C4-2B (cell line): ENCODE data around the gene SNRK.

Experiments used
- ZFX ChIP-seq: fragments of 450-650 bp; IDR thresholded peaks from 2 replicates; pipeline ENCODE4 v1.6.1; 2017
- TF ChIP-seq, protein P1 (sequence below): fragments of 450-650 bp; conservative IDR thresholded peaks from 2 replicates; pipeline ENCODE4 v1.5.1; 2017; ENCODE audit warnings: mild to moderate bottlenecking

DNA sequence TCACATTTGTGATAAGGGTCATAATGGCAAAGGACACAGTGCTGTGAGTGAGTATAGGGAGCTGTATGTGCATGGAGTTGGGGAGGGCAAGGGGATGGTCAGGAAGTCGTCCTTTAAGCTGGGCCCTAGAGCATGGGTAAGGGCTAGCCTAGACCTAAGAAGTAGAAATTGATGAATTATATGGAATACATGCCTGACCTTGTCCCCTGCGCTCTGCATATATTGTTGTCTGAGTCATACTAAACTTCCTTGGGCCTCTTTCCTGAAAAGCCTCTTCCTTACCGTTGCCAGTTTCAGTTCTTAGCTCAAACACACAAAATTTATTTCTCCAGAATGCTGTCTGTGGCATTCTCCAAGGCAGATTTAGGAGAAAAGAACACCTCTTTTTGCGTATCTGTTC, 4.6 kb downstream of the SNRK start:
- TF ChIP-seq, protein P1, sequence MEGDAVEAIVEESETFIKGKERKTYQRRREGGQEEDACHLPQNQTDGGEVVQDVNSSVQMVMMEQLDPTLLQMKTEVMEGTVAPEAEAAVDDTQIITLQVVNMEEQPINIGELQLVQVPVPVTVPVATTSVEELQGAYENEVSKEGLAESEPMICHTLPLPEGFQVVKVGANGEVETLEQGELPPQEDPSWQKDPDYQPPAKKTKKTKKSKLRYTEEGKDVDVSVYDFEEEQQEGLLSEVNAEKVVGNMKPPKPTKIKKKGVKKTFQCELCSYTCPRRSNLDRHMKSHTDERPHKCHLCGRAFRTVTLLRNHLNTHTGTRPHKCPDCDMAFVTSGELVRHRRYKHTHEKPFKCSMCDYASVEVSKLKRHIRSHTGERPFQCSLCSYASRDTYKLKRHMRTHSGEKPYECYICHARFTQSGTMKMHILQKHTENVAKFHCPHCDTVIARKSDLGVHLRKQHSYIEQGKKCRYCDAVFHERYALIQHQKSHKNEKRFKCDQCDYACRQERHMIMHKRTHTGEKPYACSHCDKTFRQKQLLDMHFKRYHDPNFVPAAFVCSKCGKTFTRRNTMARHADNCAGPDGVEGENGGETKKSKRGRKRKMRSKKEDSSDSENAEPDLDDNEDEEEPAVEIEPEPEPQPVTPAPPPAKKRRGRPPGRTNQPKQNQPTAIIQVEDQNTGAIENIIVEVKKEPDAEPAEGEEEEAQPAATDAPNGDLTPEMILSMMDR: no peak
- no peak for TF ChIP-seq ZFX
